22Rv1 (cell line): ENCODE results near the gene TRDMT1.
A peak's percentile ranks its signal among the peaks of the same experiment; 100 is the strongest.

ENCODE experiments used
- H3K27ac ChIP-seq: fragments of 450-650 bp; 2 replicates; pipeline ENCODE4 v1.5.1; 2017
- ZFX ChIP-seq: fragments of 450-650 bp; IDR thresholded peaks from 2 replicates; pipeline ENCODE4 v1.6.1; 2017; ENCODE audit warnings: antibody characterized with exemption, borderline replicate concordance
- TF ChIP-seq, protein P1 (sequence below): fragments of 450-650 bp; IDR thresholded peaks from 2 replicates; pipeline ENCODE4 v1.5.1; 2017; ENCODE audit warnings: mild to moderate bottlenecking

TRDMT1 gene

DNA sequence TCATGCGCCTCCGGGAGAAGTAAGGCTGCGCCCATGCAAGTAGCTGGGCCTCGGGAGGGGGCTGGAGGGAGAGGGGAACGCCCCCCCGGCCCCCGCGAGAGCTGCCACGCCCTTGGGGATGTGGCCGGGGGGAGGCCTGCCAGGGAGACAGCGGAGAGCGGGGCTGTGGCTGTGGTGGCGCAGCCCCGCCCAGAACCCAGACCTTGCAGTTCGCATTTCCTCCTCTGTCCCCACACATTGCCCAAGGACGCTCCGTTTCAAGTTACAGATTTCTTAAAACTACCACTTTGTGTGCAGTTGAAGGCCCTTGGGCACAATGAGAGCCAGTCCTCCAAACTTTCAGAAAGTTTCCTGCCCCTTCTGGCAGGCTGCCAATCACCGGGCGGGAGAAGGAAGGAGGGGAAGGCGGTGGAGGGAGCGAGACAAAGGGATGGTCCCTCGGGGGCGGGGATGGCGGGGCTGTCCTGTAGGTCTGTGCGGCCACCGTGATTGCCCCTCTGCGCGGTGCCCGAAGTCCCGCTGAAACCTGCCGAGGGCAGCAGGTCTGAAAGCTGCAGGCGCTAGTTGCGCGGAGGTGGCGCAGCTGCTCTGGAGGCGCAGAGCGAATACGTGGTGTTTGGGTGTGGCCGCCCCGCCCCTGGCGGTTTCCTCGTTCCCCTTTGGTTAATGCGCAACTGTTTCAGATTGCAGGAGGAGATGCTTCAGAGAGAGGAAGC, 28.7 kb upstream of the TRDMT1 start:
- no peak for TF ChIP-seq ZFX
- TF ChIP-seq, protein P1, sequence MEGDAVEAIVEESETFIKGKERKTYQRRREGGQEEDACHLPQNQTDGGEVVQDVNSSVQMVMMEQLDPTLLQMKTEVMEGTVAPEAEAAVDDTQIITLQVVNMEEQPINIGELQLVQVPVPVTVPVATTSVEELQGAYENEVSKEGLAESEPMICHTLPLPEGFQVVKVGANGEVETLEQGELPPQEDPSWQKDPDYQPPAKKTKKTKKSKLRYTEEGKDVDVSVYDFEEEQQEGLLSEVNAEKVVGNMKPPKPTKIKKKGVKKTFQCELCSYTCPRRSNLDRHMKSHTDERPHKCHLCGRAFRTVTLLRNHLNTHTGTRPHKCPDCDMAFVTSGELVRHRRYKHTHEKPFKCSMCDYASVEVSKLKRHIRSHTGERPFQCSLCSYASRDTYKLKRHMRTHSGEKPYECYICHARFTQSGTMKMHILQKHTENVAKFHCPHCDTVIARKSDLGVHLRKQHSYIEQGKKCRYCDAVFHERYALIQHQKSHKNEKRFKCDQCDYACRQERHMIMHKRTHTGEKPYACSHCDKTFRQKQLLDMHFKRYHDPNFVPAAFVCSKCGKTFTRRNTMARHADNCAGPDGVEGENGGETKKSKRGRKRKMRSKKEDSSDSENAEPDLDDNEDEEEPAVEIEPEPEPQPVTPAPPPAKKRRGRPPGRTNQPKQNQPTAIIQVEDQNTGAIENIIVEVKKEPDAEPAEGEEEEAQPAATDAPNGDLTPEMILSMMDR, result no peak
- H3K27ac ChIP-seq, result peak overlapping the region; percentile 83

DNA sequence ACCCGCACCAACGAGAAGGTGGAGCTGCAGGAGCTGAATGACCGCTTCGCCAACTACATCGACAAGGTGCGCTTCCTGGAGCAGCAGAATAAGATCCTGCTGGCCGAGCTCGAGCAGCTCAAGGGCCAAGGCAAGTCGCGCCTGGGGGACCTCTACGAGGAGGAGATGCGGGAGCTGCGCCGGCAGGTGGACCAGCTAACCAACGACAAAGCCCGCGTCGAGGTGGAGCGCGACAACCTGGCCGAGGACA, 28.2 kb upstream of the TRDMT1 start:
- H3K27ac ChIP-seq, result peak overlapping the region; percentile 83
- no peak for TF ChIP-seq ZFX
- TF ChIP-seq, protein P1, result no peak

DNA sequence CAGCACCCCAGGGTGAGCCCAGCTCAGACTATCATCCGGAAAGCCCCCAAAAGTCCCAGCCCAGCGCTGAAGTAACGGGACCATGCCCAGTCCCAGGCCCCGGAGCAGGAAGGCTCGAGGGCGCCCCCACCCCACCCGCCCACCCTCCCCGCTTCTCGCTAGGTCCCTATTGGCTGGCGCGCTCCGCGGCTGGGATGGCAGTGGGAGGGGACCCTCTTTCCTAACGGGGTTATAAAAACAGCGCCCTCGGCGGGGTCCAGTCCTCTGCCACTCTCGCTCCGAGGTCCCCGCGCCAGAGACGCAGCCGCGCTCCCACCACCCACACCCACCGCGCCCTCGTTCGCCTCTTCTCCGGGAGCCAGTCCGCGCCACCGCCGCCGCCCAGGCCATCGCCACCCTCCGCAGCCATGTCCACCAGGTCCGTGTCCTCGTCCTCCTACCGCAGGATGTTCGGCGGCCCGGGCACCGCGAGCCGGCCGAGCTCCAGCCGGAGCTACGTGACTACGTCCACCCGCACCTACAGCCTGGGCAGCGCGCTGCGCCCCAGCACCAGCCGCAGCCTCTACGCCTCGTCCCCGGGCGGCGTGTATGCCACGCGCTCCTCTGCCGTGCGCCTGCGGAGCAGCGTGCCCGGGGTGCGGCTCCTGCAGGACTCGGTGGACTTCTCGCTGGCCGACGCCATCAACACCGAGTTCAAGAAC, 27.7 kb upstream of the TRDMT1 start:
- TF ChIP-seq ZFX, result no peak
- TF ChIP-seq, protein P1, result no peak
- H3K27ac ChIP-seq, result peak overlapping the region; percentile 83

DNA sequence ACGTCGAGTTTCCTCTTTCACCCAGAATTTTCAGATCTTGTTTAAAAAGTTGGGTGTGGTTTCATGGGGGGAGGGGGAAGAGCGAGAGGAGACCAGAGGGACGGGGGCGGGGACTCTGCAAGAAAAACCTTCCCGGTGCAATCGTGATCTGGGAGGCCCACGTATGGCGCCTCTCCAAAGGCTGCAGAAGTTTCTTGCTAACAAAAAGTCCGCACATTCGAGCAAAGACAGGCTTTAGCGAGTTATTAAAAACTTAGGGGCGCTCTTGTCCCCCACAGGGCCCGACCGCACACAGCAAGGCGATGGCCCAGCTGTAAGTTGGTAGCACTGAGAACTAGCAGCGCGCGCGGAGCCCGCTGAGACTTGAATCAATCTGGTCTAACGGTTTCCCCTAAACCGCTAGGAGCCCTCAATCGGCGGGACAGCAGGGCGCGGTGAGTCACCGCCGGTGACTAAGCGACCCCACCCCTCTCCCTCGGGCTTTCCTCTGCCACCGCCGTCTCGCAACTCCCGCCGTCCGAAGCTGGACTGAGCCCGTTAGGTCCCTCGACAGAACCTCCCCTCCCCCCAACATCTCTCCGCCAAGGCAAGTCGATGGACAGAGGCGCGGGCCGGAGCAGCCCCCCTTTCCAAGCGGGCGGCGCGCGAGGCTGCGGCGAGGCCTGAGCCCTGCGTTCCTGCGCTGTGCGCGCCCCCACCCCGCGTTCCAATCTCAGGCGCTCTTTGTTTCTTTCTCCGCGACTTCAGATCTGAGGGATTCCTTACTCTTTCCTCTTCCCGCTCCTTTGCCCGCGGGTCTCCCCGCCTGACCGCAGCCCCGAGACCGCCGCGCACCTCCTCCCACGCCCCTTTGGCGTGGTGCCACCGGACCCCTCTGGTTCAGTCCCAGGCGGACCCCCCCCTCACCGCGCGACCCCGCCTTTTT, 26.9 kb upstream of the TRDMT1 start, which contains the start of gene VIM:
TSS of gene VIM (plus strand) at position 151 of the 925 bp plus-strand sequence. CDS start 1,182 bp downstream, outside the sequence.
- no peak for TF ChIP-seq ZFX
- TF ChIP-seq, protein P1, result no peak
- H3K27ac ChIP-seq, result no peak within 1 kb of the TSS

DNA sequence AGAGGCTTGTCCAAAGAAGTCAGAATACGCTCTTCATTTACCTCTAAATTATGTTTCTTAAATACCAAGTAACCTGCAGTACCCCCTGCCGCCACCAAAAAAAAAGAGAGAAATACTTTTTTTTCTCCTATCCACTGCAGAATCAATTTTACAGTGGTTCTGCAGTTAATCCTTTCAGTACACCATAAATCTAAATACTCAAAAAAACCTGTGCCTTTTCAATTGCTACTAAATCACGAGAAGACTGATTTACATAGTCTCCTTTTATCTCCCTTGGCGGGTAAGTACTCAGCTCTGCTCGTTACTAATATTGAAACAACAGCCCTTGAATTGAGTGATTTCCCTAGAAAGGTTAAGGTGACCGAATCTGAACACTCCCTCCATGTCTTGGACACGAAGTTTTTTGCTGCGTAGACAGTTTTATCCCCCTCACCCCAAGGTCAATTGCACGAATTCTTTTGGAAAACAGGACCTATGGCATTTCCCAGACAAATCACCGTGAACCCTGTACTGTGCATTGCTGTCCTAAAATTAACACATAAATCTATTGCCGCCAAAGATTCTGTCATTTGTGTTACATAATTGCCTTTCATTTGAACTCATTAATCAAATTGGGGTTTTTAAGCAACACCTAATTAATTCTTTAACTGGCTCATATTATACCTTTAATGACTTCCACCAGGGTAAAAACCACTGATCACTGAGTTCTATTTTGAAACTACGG, 26.1 kb upstream of the TRDMT1 start:
- TF ChIP-seq, protein P1, result peak; percentile 12
- no peak for TF ChIP-seq ZFX
- H3K27ac ChIP-seq, result no peak overlapping the region

DNA sequence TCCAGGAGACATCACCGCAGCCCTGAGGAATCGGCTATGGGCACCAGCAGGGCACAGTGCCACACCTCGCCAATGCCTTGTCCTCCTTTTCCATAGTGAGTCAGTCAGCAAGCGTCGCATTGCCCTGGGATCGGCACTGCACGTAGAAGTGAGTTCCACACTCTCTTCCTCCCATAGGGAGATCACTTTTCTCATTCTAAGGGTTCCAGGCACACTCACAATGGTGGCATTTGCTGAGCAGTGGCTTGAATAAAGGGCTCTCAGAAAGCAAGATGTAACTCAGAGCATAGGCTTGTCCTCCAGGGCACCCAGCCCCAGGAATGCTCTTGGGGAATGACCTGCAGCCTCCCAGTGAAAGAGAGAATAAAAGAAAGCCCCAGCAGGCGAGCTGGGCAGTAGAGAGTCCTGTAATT, 25.4 kb upstream of the TRDMT1 start:
- H3K27ac ChIP-seq, result no peak overlapping the region
- TF ChIP-seq, protein P1, result no peak
- no peak for TF ChIP-seq ZFX
